OCI-M1 (cell line): Measurements from ENCODE around the gene C16orf89.
A peak's percentile ranks its signal among the peaks of the same experiment; 100 is the strongest.

ENCODE experiments used
- DNase-seq: peaks from one replicate; lab custom pipeline; 2025; lab: John Stamatoyannopoulos, UW

C16orf89 gene

GRCh38 chr16:5003828-5004227, 61.9 kb downstream of the C16orf89 start:
- no peak for DNase-seq

- DNase-seq, result no peak
Observed at GRCh38 chr16:5003211-5003610, 62.5 kb downstream of the C16orf89 start.

GRCh38 chr16:5002699-5003143, 63.0 kb downstream of the C16orf89 start:
- DNase-seq, result no peak

- no peak for DNase-seq
Observed at GRCh38 chr16:5001986-5002385, 63.8 kb downstream of the C16orf89 start.

- DNase-seq, result peak; percentile 34
Observed at GRCh38 chr16:5001571-5001970, 64.2 kb downstream of the C16orf89 start.

- DNase-seq, result no peak
Observed at GRCh38 chr16:5000573-5001001, 65.2 kb downstream of the C16orf89 start.

- no peak for DNase-seq
Observed at GRCh38 chr16:4994719-4995434, 70.9 kb downstream of the C16orf89 start.
